Astrocyte of the spinal cord (primary cell): ENCODE measurements around the gene SENP1.

Experiments used
- DNase-seq: peaks from one replicate; pipeline ENCODE4 v3.0.0; 2011; ENCODE audit warnings: low read depth, low spot score
- H3K4me3 ChIP-seq: 2 replicates; pipeline ENCODE4 v1.5.1; 2011; ENCODE audit warnings: low read depth, mild to moderate bottlenecking, low read length, moderate library complexity
- in situ Hi-C: cut with HindIII; loops from 2 replicates; pipeline ENCODE4 v1.10.0; 2017; ENCODE audit warnings: low sequenced_read_pairs
- TF ChIP-seq, protein P1 (sequence below): IDR thresholded peaks from 2 replicates; pipeline ENCODE4 v1.5.1; 2012; ENCODE audit warnings: low read depth, mild to moderate bottlenecking, low read length, inconsistent platforms

The SENP1 gene

DNA sequence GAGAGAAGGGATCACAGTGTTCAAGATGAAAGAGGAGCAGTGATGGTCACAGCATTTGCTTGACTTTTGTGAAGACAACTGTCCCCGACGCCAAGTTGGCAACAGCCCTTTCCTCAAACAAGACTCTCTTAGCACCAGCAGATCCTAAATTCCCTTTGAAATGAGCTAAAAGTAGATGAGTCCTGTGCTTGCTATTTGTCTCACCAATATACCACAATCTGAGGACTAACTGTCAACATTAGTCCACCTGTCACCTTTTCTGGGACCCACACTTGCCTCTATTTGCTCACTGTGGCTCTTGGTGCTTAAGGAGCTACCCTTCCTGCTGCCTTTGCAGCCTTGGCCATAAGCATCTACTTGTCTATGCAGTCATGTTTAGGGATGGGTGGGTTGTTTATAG lies 54.2 kb downstream of the SENP1 start:
- TF ChIP-seq, protein P1, sequence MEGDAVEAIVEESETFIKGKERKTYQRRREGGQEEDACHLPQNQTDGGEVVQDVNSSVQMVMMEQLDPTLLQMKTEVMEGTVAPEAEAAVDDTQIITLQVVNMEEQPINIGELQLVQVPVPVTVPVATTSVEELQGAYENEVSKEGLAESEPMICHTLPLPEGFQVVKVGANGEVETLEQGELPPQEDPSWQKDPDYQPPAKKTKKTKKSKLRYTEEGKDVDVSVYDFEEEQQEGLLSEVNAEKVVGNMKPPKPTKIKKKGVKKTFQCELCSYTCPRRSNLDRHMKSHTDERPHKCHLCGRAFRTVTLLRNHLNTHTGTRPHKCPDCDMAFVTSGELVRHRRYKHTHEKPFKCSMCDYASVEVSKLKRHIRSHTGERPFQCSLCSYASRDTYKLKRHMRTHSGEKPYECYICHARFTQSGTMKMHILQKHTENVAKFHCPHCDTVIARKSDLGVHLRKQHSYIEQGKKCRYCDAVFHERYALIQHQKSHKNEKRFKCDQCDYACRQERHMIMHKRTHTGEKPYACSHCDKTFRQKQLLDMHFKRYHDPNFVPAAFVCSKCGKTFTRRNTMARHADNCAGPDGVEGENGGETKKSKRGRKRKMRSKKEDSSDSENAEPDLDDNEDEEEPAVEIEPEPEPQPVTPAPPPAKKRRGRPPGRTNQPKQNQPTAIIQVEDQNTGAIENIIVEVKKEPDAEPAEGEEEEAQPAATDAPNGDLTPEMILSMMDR: no peak
- in situ Hi-C loops: no loop called here
- no peak overlapping the region for H3K4me3 ChIP-seq
- no peak for DNase-seq

DNA sequence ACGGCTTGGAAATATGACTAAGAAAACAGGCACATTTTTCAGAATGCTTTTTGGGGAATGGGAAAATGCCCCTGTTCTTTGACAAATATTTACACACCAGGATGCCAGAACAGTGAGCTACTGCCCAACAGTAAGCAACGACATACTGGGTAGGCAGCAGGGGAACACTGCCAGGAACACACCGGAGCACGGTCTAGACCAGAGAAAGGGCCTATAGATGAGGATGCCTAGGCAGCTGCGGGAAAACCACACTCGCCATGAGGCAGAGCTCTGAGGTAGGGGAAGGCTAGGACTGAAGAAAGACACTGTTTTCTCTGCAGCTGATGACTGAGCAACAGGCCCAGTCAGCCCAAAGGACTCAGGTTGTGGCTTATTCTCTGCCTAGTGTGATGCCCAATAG lies 55.7 kb downstream of the SENP1 start:
- TF ChIP-seq, protein P1: no peak
- no peak overlapping the region for H3K4me3 ChIP-seq
- no peak for DNase-seq
- in situ Hi-C loops: no loop called here

DNA sequence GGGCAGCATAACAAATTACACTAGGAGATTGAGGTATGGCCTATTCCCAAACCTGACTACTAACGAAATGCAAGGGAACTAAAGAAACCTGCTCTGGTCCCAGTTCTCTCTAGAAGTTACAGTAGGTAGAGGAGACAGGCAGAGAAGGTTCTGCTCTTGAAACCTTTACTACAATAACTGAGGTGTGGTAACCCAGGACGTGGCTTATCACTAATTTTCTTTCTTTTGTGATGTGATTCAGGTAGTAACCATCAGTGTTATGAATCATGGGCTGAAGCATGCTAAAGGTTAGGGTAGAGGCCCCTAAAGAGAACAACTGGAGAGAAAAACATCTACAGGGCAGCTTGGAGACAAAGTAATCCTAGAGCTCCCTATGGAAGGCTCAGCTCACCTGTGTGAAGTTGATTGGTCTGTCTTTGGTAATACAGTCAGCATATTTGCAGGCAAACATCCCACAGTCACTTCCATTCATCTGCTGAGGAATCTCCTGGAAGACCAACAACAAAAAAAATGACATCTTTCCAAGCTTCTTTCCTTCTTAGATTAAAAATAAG lies 59.8 kb downstream of the SENP1 start:
- DNase-seq: no peak
- no peak overlapping the region for H3K4me3 ChIP-seq
- TF ChIP-seq, protein P1: no peak
- in situ Hi-C loops: no loop called here

DNA sequence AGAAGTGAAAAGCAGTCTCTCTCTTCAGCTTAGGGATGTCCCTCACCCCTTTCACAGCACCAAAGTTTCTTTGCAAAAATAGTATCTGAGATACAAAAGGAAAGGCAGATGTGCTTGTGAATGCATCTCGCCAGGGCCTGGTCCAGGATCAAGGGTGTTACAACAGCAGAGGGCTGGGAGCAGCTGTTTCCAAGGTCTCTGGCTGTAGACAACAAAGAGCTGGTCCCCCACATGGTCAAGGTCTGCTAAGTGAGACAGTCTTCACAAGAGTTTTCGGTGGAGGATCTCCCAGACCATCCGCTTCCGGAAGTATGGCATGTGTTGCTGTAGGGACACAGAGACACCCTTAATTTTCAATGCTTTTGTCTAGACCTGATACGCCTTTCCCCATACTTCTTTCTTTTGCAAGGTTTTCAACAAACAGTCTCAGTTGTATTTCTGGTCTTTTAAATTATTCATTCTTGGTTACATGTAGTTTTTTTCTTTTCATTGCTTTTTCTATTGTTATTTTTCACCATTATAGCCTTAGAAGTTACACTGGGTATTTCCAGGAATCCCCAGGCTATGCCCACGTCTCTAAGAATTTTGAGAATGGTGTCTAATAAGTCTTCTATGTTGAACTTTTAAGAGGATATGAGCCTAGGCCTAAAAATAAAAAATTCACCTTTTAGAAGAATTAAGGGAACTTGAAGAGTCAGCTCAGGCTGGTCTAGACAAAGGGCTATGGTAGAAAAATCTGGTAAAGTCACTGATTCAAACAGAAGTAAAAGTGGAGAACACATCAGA lies 60.6 kb downstream of the SENP1 start:
- DNase-seq: no peak
- TF ChIP-seq, protein P1: no peak
- in situ Hi-C loops: no loop called here
- no peak overlapping the region for H3K4me3 ChIP-seq

DNA sequence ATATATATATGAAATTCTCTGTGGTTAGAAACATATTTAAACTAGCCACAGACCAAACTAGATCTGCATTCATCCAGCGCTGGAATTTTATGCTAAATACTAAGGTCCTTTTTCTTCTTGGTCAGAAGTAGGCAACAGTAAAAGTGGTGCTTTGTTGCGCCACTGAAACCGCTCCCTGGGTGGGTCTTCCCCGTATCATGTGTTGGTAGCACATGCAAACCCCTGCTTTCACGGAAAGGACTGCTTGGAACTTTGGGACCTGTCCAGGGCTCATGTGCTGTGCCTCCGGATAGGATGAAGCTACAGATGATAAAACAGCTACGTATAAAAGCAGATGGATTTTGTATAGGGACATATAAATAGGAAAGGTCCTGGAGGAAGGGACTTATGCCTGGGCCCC lies 61.5 kb downstream of the SENP1 start:
- TF ChIP-seq, protein P1: no peak
- DNase-seq: no peak
- no peak overlapping the region for H3K4me3 ChIP-seq
- in situ Hi-C loops: no loop called here

DNA sequence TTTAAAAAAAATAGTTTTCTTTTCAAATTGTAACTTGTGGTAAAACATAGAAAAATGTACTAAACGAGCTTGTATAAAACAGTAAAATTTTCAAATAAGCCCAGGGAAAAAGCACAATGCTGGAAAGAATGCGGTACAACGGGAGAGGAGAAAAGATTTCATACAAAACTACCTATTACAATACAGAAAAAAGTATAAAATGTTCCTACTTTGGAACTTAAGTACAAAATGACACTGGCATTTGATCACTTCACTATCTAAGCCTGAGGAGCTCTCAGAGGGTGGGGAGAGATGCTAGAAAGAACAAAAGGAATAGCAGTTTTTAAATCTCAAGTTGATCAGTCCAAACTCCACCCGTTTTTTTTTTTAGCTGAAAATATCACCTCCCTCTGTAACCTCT lies 62.1 kb downstream of the SENP1 start:
- H3K4me3 ChIP-seq: no peak overlapping the region
- no peak for DNase-seq
- in situ Hi-C loops: no loop called here
- TF ChIP-seq, protein P1: no peak
